GM19023 (cell line): Measurements from ENCODE around the gene DRD3.

Experiments
- ATAC-seq: cut with Tn5 transposase; IDR thresholded peaks from one replicate; pipeline ENCODE4 v1.9.1; 2021; ENCODE audit warnings: mild to moderate bottlenecking, moderate library complexity; ENCODE audit not compliant: unreplicated experiment

The DRD3 gene

GRCh38 chr3:114079761-114080160 lies 99.1 kb downstream of the DRD3 start:
- no peak for ATAC-seq

GRCh38 chr3:114078126-114078525 lies 100.7 kb downstream of the DRD3 start:
- no peak for ATAC-seq
